Spleen (tissue), 3 donors: ENCODE data around the gene TBP.

Experiments used
- POLR2A ChIP-seq, 3 donors: fragments of 450-650 bp; IDR thresholded peaks; one replicate each; pipeline ENCODE4 v1.5.1; 2017; ENCODE audit warnings: antibody characterized with exemption in 3 of 3, mild to moderate bottlenecking in 1 of 3
- POLR2AphosphoS5 ChIP-seq, 3 donors: sonication (generic); formaldehyde crosslinking; IDR thresholded peaks; one replicate each; pipeline ENCODE4 v1.5.1; 2017; ENCODE audit warnings: antibody characterized with exemption in 3 of 3

- TF ChIP-seq POLR2A (IDR thresholded peaks at IDR 0.05) (no peak), POLR2AphosphoS5 (IDR thresholded peaks at IDR 0.05) (peak in 1 of 3 donors; percentile 12)
Measured at GRCh38 chr6:170529839-170530469, 24.2 kb upstream of the TBP start.
